ENCODE measurements around the gene PTPRN2.

Gene PTPRN2

DNA sequence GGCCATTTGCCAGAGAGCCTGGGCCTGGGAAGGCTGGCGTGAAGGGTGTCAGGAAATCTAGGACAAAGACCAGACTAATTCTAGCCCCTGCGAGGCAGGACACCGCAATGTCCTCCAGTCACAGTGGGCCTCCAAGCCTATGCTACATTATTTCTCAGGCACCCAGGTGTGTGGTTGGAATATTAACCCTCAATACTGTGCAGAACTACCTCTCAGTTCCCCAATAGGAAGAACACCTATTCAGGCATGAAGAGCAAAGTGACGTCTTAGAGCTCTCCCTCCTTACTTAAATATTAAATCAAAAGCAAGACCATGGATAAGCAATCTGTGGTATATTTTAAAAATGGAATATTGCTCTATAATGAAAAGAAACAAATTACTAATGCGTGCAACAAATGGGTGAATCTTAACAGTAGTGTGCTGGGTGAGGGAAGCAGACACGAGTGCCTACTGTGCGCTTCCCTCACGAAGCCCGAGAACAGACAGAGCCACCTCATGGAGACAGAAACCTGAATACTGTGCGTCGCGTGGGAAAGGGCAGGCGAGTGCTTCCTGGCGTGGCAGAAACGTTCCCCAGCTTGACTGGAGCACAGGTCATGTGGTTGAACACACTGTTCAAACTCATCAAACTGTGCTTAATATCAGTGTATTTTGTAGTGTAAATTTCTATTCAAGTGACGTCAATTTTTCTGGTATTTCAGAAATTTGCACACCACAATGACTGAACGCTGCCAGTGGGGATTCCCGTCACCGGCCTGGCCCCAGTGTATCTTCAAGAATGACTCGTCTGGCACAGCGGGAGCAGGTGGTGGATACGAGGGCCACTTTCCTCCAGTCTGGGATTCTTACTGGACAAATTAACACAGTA, 15.5 kb upstream of the PTPRN2 start:
- DNase-seq (ENCODE audit: low read depth in 4 of 4, low spot score in 1 of 4): peak in 1 of 4 experiments; percentile 9

DNA sequence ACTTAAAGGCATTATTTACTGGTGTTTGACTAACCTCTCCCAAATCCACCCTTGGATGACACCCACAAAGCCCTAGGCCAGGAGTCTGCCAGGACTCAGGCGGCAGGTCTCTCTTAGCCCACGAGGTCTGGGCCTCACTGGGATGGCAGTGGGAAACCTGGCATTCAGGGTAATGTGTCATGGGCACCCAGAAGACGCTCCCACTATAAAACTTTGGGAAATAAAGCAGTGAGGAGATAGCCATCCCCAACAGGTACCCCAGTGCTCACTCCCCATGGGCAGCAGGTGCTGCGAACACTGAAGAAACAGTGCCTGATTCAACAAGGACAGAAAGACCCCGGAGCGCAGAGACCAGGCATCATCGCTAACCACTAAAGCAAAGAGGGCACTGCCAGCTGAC, 14.4 kb upstream of the PTPRN2 start:
- no peak for DNase-seq (ENCODE audit: low read depth in 4 of 4, low spot score in 1 of 4)

DNA sequence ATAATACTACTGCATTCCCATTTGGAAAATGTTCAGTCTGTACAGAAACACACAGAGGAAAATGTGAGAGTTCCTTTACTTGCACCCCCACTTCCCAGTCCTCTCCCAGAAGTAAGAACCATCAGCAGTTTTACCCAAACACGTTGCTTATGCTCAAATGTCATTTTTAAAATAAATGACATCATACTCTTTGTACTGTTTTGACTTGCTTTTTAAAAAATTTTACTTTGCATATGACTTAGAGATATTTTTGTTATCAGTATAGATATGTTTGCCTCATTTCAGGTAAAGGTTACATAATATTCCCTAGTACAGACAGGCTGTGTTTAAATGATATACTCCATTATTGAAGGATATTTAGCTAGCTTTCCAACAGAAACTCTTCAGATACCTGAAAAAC, 13.5 kb upstream of the PTPRN2 start:
- DNase-seq (ENCODE audit: low read depth in 4 of 4, low spot score in 1 of 4): no peak

DNA sequence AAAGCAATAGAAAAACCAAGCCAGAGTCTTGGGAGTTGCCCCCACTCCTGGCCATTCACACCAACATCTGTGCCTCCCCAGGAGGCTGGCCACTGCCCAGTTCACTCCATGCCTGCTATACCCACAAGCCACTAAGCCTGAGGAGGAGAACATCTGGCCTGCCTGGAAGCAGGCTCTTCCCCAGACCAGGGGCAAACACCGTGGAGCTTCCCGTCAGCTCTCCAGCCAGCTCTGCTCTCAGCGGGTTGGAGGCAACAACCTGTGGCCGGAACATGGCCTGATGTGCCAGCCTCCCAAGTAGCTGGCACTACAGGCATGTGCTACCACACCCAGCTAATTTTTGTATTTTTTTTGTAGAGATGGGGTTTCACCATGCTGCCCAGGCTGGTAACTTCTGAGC, 9.1 kb upstream of the PTPRN2 start:
- DNase-seq (ENCODE audit: low read depth in 4 of 4, low spot score in 1 of 4): no peak

- no peak for DNase-seq (ENCODE audit: low read depth in 4 of 4, low spot score in 1 of 4)
Observed at GRCh38 chr7:158596309-158596708, 8.7 kb upstream of the PTPRN2 start.

DNA sequence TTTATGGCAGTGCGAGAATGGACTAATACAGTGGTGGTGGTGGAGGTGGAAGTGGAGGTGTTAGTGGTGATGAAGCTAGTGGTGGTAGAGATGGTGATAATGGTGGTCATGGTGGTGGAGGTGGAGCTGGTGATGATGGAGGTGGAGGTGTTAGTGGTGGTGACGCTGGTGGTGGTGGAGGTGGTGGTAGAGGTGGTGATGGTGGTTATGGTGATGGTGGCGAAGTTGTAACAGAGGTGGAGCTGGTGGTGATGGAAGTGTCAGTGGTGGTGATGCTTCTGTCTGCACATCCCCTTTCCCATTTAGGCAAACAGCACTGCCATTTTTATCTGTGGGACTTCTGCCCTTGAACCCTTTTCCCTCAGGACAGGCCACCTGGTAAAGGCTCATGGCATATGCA, 7.4 kb upstream of the PTPRN2 start:
- DNase-seq (ENCODE audit: low read depth in 4 of 4, low spot score in 1 of 4): no peak

- DNase-seq (ENCODE audit: low read depth in 4 of 4, low spot score in 1 of 4): no peak
Observed at GRCh38 chr7:158592541-158592940, 4.9 kb upstream of the PTPRN2 start.

DNA sequence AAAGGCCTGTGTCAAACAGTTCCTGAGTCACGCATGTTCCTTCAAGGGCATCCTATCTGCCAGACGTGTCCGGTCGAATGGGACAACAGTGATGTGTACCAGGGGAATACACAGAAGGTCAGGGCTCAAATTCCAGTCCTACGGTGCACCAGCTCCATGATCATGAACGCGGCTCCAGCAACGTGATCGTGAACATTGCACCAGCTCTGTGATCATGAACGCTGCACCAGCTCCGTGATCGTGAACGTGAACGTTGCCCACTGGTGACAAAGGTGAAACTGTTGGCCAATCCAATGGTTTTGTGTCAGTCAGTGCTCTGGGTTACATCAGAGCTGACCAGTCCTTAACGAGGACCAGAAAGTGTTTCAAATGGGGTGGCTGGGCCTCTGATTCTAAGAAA, 4.3 kb upstream of the PTPRN2 start:
- DNase-seq (ENCODE audit: low read depth in 4 of 4, low spot score in 1 of 4): no peak

- no peak for DNase-seq (ENCODE audit: low read depth in 4 of 4, low spot score in 1 of 4)
Observed at GRCh38 chr7:158590181-158590530, 2.5 kb upstream of the PTPRN2 start.

GRCh38 chr7:158589653-158590052, 2.0 kb upstream of the PTPRN2 start:
- no peak for DNase-seq (ENCODE audit: low read depth in 4 of 4, low spot score in 1 of 4)

DNA sequence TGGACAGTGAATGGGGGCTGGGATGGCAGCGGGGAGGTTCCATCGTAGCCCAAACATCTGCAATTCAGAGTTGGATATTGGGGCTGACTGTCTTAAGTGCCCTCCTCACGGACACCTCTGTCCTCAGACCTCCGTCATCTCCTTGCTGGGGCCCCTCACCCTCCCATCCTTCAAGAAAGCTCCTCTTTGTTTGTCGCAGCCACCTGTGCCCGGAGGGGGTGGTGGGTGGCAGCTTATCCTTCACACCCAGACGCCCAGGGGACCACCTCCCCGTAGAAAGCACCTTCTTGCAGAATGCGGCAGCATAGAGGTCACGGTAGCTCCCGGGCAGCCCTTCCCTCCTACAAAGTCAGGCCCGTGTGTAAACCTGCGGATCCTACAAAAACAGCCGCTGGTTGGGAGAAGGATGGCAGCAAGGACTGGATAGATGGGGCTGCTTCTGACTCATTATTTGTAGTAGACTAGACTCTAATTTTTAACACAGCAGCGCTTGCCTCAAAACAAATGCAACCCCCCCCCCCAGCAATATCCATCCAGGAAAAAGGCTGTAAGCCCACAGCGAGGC, 1.3 kb upstream of the PTPRN2 start:
- no peak for DNase-seq (ENCODE audit: low read depth in 4 of 4, low spot score in 1 of 4)

- DNase-seq (ENCODE audit: low read depth in 4 of 4, low spot score in 1 of 4): no peak
Observed at GRCh38 chr7:158588085-158588877, 658 bp upstream of the PTPRN2 start.

- no peak for DNase-seq (ENCODE audit: low read depth in 4 of 4, low spot score in 1 of 4)
Observed at GRCh38 chr7:158586499-158587161, 993 bp downstream of the PTPRN2 start.

GRCh38 chr7:158585721-158586498, 1.7 kb downstream of the PTPRN2 start:
- no peak for DNase-seq (ENCODE audit: low read depth in 4 of 4, low spot score in 1 of 4)

DNA sequence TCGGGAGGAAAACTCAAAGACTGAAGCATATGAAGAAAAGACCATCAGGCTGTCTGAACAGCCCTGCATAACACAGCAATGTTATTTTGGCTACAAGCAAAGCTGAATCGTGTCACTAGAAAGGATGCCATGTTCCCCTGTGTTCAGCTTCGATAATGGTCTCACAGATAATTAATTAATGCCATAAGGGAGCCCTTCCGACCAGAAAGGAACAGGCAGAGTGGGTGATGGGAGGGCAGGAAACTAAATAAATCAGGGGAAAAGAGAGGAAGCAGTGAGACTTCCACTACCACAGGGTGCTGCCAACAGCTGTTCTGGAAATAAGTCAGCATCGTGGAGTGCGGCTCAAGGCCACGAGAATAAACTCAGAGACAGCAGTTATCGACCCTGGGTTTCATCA, 3.2 kb downstream of the PTPRN2 start:
- DNase-seq (ENCODE audit: low read depth in 4 of 4, low spot score in 1 of 4): no peak

GRCh38 chr7:158583810-158584209, 3.8 kb downstream of the PTPRN2 start:
- DNase-seq (ENCODE audit: low read depth in 4 of 4, low spot score in 1 of 4): no peak

- no peak for DNase-seq (ENCODE audit: low read depth in 4 of 4, low spot score in 1 of 4)
Observed at GRCh38 chr7:158583143-158583542, 4.5 kb downstream of the PTPRN2 start.

DNA sequence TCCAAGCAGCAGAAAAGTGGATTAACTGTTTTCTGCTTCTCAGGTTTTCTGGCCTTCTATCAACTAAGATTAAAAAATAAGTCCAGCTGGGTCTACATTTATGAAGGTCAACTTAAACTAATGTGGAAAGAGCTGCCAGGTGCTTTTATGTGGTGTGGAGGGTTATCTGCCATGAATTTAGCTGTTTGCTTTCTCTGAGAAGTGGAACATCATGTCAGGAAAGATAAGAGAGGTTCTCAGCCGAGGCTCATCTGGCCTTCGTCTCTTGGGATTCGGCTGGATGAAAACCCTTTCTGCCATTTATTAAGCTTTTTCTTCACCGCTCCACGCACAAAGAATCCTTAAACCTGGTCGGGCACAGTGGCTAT, 5.5 kb downstream of the PTPRN2 start:
- DNase-seq (ENCODE audit: low read depth in 4 of 4, low spot score in 1 of 4): no peak

DNA sequence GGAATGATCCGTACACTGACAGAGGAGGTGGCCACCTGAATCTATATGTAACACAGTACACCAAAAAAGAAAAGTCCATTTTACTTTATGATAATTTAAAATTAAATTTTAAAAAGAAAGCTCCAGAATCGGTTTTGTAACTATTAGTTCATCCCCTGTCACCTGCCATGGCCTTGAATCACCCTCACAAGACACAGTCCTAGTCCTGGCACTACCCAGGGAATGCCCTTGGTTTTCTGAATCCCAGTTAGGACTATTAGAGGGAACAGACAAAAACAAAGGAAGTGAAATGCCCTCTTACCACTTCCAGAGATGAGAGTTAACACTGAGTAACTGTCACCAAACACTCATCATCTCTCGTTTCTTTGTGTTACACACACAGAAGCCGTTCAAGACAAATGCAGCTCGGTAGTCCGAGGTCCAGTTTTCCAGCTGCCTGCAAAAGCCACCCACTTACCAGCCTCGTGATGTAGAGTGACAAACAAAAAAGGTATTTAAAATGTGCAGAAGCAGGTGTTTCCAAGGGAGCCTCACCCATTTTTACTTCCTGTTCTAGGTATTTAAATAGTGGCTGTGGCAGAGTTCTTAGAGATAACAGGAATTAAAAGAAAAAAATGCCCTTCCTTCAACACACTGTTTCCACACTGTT, 6.1 kb downstream of the PTPRN2 start:
- no peak for DNase-seq (ENCODE audit: low read depth in 4 of 4, low spot score in 1 of 4)
